MM.1S (cell line): Measurements from ENCODE around the gene LMNTD2.

Experiments
- EZH2 ChIP-seq: fragments of 300-600 bp; sonication (generic); optimal IDR thresholded peaks from 2 replicates; pipeline ENCODE3; 2017; ENCODE audit warnings: low read depth, mild to moderate bottlenecking, antibody characterized with exemption, low read length, mixed read lengths
- TF ChIP-seq, protein P1 (sequence below): fragments of 300-600 bp; sonication (generic); IDR thresholded peaks from 2 replicates; pipeline ENCODE4 v1.5.1; 2016; ENCODE audit warnings: antibody characterized with exemption, low read length, mixed read lengths

DNA sequence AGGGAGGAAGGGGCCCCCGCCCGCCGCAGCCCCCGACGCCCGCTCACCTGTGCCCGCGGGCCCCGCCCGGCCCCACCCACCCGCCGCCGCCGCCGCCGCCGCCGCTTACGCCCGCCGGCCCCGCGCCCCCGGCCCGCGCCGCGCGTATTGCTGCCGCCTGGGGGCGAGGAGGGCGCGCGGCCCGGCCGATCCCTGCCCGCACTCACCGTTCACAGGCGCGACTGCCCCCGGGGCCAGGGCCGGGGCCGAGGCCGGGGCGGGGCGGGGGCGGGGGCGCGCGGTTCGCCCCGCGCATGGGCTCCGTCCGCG lies 25.4 kb downstream of the LMNTD2 start:
- TF ChIP-seq, protein P1, sequence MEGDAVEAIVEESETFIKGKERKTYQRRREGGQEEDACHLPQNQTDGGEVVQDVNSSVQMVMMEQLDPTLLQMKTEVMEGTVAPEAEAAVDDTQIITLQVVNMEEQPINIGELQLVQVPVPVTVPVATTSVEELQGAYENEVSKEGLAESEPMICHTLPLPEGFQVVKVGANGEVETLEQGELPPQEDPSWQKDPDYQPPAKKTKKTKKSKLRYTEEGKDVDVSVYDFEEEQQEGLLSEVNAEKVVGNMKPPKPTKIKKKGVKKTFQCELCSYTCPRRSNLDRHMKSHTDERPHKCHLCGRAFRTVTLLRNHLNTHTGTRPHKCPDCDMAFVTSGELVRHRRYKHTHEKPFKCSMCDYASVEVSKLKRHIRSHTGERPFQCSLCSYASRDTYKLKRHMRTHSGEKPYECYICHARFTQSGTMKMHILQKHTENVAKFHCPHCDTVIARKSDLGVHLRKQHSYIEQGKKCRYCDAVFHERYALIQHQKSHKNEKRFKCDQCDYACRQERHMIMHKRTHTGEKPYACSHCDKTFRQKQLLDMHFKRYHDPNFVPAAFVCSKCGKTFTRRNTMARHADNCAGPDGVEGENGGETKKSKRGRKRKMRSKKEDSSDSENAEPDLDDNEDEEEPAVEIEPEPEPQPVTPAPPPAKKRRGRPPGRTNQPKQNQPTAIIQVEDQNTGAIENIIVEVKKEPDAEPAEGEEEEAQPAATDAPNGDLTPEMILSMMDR, result no peak
- TF ChIP-seq EZH2, result no peak
